ENCODE measurements around the gene ESR1.
"Not testable (repeated sequence)": the region's sequence is repeated elsewhere in the genome, so short reads cannot be mapped to it uniquely, and the experiment has no call there.

ESR1 gene

GRCh38 chr6:151975795-151976194, 168.3 kb downstream of the ESR1 start:
- no peak for DNase-seq (ENCODE audit: low read depth)

- DNase-seq (ENCODE audit: low read depth), result not testable (repeated sequence)
Observed at GRCh38 chr6:151988199-151988598, 180.7 kb downstream of the ESR1 start.

GRCh38 chr6:151992091-151992490, 184.6 kb downstream of the ESR1 start:
- DNase-seq (ENCODE audit: low read depth), result no peak

- no peak for DNase-seq (ENCODE audit: low read depth)
Observed at GRCh38 chr6:151993364-151993763, 185.9 kb downstream of the ESR1 start.

GRCh38 chr6:151998784-151999183, 191.3 kb downstream of the ESR1 start:
- no peak for DNase-seq (ENCODE audit: low read depth)

- DNase-seq (ENCODE audit: low read depth), result no peak
Observed at GRCh38 chr6:151999194-151999593, 191.7 kb downstream of the ESR1 start.

GRCh38 chr6:152001408-152001807, 193.9 kb downstream of the ESR1 start:
- DNase-seq (ENCODE audit: low read depth), result no peak

GRCh38 chr6:152002306-152002705, 194.8 kb downstream of the ESR1 start:
- no peak for DNase-seq (ENCODE audit: low read depth)

GRCh38 chr6:152004036-152004566, 196.6 kb downstream of the ESR1 start:
- DNase-seq (ENCODE audit: low read depth), result no peak

GRCh38 chr6:152004896-152005295, 197.4 kb downstream of the ESR1 start:
- DNase-seq (ENCODE audit: low read depth), result no peak

- no peak for DNase-seq (ENCODE audit: low read depth)
Observed at GRCh38 chr6:152008779-152009178, 201.3 kb downstream of the ESR1 start.

GRCh38 chr6:152012227-152012626, 204.7 kb downstream of the ESR1 start:
- DNase-seq (ENCODE audit: low read depth), result no peak

- no peak for DNase-seq (ENCODE audit: low read depth)
Observed at GRCh38 chr6:152018876-152019275, 211.4 kb downstream of the ESR1 start.

- DNase-seq (ENCODE audit: low read depth), result no peak
Observed at GRCh38 chr6:152022303-152022702, 214.8 kb downstream of the ESR1 start.

GRCh38 chr6:152023613-152024012, 216.1 kb downstream of the ESR1 start:
- DNase-seq (ENCODE audit: low read depth), result no peak

- no peak for DNase-seq (ENCODE audit: low read depth)
Observed at GRCh38 chr6:152026291-152026690, 218.8 kb downstream of the ESR1 start.

GRCh38 chr6:152026744-152027143, 219.3 kb downstream of the ESR1 start:
- not testable (repeated sequence) for DNase-seq (ENCODE audit: low read depth)

- not testable (repeated sequence) for DNase-seq (ENCODE audit: low read depth)
Observed at GRCh38 chr6:152033765-152034164, 226.3 kb downstream of the ESR1 start.

GRCh38 chr6:152034631-152035030, 227.1 kb downstream of the ESR1 start:
- no peak for DNase-seq (ENCODE audit: low read depth)

- no peak for DNase-seq (ENCODE audit: low read depth)
Observed at GRCh38 chr6:152046118-152046517, 238.6 kb downstream of the ESR1 start.

GRCh38 chr6:152048921-152049320, 241.4 kb downstream of the ESR1 start:
- no peak for DNase-seq (ENCODE audit: low read depth)

GRCh38 chr6:152049502-152049901, 242.0 kb downstream of the ESR1 start:
- DNase-seq (ENCODE audit: low read depth), result no peak

GRCh38 chr6:152050451-152051195, 243.1 kb downstream of the ESR1 start:
- DNase-seq (ENCODE audit: low read depth), result no peak

GRCh38 chr6:152052061-152052460, 244.6 kb downstream of the ESR1 start:
- DNase-seq (ENCODE audit: low read depth), result no peak
